NCI-H146 treated with DMSO at 0.1 percent for 48 hours (cell line): ENCODE results near the gene MACROD1.

ENCODE experiments used
- DNase-seq: peaks from one replicate; lab custom pipeline; 2025; ENCODE audit not compliant: unreplicated experiment; lab: John Stamatoyannopoulos, UW

The MACROD1 gene

DNA sequence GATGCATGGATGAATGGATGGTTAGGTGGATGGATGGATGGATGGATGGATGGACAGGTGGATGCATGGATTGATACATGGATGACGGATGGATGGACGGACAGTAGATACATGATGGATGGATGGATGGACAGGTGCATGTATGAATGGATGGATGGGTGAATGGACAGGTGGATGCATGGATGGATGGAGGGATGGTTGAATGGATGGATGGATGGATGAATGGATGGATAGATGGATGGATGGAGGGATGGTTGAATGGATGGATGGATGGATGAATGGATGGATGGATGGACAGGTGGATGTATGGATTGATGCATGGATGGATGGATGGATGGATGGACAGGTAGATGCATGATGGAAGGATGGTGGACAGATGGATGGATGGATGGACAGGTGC lies 51.7 kb downstream of the MACROD1 start:
- DNase-seq = no peak

DNA sequence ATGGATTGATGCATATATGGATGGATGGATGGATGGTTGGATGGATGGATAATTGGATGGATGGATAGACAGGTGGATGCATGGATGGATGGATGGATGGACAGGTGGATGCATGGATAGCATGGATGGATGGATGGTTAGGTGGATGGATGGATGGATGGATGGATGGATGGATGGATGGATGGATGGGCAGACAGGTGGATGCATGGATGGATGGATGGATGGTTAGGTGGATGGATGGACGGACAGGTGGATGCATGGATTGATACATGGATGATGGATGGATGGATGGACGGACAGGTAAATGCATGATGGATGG lies 52.5 kb downstream of the MACROD1 start:
- no peak for DNase-seq

DNA sequence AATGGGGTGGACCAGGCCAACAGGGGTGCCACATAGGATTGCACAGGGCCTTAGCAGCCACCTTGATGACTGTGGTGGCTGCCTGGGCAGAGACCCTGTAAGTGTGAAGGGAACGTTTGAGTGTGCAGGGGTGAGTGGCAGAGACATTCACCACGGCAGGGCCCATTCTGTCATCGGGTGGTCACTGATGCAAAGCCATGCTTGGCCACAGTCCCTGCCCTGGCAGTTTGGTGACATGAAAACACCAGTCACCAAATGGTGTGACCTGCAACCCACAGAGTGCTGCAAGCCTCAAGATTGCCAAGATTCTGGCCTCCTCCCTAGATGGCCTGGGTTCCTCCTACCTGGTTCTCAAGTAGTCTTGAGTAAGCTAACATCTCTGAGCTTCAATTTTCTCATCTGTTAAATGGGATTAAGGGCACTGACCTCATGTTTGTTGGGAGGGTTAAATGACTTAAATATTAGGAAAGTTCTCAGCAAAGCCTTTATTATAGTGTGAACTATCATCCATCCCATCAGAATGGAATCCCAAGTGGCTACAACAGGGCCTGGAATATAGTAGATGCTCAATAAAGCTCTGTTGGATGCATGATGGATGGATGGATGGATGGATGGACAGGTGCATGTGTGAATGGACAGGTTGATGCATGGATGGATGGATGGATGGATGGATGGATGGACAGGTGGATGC lies 53.0 kb downstream of the MACROD1 start:
- no peak for DNase-seq

DNA sequence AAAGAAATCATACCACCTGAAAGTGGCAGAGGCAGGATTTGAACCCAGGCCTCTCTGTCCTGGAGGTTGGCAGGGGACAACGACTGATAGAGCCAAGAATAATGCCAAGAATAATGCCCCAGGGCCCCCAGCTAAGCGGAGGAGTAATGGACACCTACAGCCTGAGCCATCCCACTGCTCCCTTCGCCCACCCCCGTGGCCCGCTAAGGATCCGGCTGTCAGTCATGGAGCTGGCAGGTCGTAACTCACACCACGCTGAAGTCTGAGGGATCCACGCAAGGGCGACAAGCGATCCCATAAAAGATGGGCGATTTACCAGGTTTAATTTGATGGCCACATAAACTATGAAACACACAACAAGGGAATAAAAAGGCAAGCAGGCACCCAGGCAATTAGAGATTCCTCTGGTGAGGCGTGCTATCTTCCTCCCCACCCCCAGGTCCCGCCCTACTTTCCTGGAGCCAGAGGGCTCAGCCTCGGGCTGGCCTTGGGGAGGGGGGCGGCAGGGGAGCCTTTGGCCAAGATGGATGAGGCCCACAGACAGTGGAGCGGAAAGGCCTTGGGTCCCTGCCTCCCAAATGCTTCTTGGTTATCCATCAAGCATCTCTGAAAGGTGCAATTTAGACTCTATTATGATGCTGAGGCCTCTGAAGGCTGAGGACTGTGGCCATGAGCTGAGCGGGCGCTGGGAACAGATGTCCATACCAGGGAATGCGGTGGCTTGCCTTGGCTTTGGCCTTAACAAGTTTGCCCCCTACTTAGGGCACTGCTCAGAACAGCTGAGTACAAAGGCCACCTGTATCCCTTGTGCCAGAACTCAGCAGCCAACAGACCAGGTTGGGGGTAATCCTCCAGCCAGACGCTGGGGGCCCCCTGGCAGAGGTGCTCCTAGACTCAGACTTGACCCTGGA lies 55.2 kb downstream of the MACROD1 start:
- no peak for DNase-seq

DNA sequence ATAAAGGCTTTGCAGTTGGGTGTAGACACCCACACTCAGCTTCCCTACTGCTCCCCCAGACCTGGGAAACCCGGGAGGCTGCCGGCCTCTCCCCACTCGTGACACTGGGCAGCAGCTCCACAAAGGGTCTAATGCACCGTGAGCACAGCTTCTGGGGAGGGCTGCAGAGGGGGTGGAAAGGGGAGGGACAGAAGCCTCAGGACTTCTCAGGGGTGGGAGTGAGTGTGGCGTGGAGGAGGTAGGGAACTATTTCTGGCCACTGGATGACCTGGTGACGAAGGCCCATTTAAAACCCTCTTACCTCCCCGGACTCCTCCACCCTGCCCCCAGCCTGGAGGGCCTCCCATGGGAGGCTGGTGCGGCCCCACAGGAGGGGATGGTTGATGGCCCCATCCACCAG lies 56.6 kb downstream of the MACROD1 start:
- no peak for DNase-seq

DNA sequence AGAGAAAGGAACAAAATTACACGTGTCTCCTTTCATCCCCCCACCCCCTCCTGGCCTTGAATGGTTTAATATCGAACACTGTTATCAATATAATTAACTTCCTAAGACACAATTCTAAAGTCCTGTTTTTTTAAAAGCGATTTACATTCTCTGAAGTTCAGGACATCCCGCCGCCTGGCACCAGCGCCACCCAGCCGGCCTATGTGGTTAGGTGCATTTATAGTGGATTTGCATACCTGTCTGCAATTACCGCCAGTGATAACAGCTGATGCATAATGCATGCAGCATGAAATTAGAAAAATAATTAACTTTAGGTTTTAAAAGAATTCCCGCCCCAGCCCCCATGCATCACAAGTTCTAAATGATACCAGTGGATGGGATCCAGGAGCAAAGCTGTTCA lies 58.6 kb downstream of the MACROD1 start:
- no peak for DNase-seq

DNA sequence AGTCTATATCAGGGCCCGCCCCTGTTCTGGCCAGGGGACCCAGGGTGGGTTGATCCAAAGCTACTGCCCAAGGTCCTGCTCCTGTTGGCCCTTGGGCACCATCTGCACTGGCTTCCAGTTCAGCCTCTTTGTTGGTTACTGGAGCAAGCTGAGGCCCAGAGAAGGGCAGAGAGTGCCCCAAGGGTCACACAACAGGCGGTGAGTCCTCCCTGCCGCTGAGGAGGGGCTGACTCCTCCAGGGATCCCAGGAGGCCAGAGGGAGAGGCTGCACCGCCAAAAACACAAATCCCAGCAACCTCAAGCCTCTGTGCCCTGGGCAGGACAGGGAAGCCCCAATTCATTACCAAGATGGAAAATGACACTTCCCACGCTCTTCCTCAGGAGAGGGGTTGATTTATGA lies 61.3 kb downstream of the MACROD1 start:
- DNase-seq = no peak

DNA sequence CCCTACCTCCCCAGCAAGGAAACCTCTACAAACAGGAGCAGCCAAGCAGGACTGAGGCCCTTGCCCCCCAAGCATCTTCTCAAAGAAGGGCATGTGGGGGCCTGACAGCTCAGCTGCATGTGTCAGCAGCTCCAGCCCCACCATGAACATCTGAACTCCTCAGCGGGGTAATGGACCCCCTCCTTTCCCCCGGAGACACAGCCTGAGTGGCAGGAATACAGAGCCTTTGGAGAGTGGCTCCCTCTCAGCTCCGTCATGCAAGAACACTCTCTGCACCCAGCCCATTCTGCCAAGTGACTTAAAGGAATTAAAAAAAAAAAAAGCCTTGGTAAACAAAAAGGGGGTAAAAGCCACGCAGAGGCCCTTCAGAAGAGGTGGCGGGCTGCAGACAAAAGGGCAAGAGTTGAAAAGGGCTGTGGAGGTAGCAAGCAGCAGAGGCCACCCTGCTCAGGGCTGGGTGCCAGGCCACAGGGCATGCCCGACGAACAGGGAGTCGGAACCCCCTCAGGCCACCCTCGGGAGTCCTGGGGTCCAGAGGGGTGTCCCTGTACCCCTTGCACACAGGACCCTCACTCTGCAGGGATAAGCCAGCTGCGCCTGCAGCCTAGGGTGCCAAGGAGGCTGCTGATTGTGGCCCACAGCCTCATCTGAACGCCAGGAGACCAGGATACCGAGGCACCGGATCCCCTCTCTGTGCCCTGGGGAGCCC lies 62.5 kb downstream of the MACROD1 start:
- no peak for DNase-seq

DNA sequence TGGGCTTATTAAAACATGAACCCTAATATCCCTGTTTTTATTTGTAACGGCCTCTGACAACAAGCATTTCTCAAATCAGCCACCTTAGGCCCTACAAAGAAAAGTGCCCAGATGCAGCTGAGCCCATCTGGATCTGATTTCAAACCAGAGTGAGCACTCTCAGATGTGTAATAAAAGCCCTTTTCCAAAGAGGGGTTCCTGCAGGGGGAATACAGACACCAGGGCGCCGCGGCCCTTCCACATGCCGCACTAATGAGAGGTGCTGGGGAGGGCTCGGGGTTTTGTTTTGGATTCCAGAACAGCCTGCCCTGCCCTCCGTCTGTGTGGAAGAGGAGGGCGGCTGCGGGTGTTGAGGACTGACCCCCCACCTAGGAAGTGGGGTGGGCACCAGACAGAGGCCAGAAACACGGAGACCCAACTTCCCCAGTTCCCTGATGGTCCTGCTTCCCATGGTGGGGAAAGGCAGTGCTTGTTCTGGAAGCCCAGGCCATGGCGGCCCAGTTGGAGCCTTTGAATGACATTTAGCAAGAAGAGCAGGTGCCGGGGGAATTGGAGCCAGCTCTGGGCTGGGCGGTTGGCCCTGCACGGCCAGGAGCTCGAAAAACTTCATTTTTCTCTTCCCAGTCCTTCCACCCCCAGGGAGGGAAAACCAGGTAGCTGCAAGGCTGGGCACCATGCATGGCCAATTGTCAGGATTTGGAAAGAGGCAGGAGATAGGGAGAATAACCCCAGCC lies 63.7 kb downstream of the MACROD1 start:
- no peak for DNase-seq

DNA sequence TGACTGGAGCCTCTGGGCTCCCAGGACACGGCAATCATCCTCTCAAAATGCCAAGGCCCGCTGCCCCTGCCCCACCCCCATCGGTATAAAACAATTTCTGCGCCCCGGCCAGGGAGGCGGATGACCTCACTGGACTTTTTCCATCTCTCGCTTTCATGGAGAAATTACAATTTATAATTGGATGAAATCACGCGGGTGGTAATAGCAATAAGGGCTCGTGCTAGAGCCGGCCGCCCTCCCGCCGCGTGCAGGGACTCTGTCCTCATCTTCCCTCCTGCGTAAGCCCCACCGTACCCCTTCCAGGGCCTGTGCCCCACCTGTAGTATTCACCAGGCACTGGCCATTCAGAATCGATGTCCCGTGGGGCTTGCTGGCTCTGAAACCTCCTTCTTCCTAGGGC lies 64.5 kb downstream of the MACROD1 start:
- no peak for DNase-seq

DNA sequence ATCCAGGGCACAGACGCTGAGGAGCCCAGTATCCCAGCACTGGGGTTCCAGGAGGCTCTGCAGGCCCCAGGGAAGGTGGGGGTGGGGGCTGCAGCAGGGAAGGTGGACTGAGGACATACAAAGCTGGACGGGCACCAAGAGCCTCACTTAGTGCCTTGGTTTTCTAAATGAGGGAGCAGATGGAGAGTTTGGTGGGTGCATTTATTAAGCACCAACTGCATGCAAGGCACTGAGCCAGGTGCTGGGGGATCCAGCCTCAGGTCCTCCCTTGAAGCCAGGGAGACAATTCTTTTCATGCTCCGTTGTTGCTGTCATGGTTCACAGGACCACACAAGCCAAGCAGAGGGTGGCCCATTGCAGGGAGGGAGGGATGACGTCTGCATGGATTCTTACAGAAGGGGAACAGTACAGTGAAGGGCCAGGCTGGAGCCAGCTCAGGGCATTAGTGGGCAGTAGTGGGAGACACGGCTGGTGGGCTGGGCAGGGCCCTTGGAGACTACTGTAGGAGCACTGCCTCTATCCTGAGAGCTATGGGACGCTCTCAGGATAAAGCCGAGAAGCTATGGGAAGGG lies 65.0 kb downstream of the MACROD1 start:
- no peak for DNase-seq

DNA sequence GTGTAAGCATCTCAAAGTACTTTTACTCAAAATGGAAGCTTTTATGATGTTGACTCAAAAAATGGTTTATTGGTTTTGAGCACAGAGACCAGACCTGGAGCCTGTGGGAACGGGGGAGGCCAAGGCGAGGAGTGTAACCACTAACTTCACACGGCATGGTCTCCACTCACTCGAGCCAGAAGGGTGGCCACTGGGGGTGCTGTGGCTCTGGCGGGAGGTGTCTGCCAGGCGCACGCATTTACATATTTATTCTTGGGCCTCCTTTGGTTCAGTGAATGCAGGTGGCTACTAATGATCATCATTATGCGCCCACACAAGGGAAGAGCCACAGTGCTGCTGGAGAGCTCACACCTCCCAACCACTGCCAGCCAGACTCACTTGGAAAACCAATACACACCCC lies 65.6 kb downstream of the MACROD1 start:
- peak; percentile 78 for DNase-seq

DNA sequence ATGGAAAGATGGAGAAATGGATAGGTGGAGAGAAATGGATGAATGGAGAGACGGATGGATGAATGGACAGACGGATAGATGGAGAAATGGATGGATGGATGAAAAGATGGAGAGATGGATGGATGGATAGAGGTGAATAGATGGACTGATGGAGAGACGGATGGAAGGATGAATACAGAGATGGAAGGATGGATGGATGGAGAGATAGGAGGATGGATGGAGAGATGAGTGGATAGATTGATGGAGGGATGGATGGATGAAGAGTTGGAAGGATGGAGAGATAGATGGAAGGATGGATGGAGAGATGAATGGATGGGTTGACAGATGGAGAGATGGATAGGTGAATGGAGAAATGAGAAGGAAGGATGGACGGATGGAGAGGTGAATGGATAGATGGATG lies 66.5 kb downstream of the MACROD1 start:
- no peak for DNase-seq

DNA sequence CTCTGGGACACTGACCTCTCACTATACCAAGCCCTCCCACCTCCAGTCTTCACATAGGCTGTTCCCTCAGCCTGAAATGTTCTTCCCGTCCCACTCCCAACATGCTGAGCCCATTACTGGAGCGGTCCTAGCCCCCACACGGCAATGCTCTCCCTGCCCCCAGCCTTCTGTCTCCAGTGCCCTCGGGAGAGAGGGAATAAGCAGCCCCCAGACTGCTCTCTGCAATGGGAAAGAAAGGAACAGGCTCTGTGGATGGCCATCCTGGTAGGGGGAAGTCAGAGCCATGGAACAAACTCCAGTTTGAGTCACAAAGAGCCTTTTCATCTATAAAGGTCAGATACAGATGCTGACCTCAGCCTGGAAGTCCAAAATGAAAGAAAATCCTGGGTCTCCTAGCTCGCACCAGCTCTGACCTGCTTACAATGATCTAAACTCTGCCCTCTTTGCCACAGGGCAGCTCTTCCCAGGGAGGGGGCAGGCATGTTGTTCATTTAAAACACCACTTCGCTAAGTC lies 67.5 kb downstream of the MACROD1 start:
- DNase-seq = no peak

DNA sequence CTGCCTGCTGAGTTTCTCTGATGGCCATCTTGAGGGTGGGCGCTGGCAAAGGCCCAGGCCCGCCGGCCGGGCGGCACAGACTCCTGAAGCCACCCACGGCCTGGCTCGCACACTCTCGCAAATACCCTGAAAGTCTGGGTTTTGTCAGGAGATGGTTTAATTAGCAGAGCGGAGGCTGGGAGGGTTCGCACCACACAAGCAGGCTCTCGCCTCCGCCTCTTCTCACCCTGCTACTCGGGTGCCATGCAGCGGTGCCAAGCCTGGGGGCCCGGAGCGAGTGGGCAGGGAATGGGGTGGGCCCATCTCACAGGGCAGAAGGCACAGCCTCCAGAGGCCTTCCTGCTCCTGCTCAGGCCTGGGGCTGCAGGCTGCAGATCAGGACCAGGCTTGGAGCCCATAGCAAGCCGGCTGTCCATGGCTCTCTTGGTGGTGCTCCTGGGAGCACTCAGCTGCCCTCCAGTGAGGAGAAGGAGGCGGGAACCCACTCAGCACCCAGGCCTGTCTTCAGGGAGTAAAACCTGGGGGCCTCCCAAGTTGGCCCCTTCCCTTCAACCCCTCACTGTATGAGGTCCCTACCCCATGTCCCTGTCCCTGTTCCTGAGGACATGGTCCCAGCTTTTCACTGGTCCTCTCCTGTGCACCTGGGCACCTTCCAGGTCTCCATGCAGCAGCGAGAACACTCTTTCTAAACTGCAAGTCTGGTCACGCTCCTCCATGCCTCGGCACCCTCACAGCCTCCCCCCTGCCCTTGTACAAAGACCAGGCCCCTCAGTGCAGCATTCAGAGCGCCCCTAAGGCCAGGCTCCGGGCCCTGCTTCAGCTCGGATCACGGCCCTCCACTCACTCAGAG lies 68.2 kb downstream of the MACROD1 start:
- no peak for DNase-seq

DNA sequence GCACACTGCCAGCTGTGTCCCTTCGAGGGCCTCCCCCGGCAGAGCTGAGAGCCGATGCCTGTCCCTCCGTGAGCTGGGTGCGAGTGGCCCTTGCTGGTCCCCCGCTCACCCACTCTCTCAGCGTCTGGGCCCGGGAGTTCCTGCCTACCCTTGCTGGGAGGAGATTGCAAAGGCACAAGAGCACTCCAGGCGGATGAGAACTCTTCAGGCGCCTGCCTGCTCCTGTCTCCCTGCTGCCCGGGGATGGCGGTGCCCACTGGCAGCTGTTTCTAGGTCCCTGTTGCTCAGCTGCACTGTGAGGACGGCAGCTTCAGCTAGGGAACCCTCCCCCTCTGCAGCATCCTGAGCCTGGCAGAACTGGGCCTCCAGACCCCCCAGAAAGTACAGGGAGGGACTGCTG lies 69.1 kb downstream of the MACROD1 start:
- DNase-seq = no peak

DNA sequence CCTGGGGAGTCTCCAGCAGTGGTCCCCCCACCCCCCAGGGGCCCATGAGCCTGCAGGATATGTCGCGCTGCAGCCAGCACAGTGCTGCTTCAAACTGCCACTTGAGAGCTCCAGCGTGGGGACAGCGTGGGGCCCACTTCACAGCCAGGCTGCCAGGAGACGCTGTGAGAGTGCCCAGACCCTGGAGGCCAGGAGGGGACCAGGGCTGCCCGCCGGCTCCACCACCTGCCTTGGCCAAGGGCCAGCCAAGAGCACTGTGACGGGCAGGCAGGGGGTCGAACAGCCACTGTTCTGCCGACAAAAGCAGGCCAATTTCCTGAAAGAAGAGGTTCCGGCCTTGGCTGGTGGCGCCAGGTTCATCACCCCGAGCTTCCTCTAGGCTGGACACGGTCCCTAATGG lies 70.0 kb downstream of the MACROD1 start:
- DNase-seq = peak; percentile 81

DNA sequence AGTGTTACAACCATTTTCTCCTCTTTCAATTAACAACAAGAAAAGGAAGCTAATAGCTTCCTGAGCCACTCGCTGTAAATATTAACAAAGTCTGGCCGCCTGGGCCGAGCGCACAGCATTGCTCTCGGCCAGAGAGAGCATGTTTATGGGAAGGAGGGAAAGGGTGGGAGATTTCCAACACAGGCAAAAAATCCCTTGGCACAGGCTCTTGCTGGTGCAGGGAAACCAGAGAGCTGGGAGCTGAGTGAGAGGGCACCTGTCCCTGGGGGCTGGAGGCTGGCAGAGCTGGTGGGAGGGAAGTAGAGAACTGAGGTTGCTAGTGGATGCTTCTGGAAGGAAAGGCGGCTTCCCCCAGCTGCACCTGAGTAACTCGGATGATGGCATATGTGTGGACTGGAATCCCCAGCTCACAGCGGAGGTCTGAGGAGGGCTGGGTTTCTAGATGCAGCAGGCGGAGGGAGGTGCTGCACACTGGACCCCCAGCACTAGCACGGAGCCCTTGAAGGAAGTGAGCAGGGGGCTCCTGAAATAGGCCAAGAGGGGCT lies 70.6 kb downstream of the MACROD1 start:
- DNase-seq = no peak

DNA sequence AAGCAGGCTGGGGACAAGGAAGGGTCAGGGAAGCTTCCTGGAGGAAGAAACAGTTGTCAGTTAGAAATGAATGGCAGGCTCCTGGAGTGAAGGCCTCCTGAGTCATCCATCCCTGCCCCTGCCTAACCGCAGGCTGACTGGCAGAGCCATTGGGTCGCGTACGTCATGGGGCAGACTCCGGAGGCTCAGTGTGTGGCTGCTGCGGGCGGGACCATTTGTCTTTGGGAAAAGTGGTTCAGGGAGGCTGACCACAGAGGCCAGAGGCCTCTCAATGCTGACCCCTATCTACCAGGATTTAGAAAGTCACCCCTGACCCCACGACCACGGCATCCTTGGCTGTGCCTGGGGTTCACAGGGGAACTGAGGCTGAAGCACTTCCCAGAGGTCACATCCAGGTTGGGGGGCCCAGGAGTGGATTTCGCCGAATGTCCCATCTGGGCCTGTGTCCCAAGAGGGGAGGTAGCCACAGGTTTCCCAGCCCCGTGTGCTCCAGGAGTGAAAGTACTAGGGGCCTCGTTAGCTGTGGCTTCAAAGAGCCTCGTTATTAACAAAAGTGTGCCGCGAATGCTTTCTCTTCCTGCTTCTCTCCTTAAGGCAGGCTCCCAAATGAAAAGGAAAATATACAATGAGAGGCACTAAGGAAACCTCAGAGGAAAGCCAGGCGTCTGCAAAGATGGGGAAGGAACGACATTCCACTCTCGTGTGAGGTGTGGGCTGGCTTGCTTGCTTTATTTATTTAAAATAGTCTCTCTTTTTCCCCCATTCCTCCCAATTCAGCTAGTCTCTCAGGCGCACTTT lies 71.3 kb downstream of the MACROD1 start:
- no peak for DNase-seq
